ENCODE results near the gene SUGCT.
"Not testable (repeated sequence)": the region's sequence is repeated elsewhere in the genome, so short reads cannot be mapped to it uniquely, and the experiment has no call there.

SUGCT gene

DNA sequence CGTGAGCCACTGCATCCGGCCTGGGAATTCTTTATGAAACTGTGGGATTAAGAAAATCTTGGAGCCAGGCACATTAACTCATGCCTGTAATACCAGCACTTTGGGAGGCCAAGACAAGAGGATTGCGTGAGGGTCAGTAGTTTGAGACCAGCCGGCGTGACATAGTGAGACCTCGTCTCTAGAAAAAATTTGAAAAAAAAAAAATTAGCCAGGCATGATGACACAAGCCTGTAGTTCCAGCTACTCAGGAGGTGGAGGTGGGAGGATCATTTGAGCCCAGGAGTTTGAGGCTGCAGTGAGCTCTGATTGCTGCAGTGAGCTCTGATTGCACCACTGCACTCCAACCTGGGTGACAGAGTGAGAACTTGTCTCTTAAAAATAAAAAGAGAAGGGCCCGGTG is 69.8 kb downstream of the SUGCT start:
- no peak for DNase-seq

DNA sequence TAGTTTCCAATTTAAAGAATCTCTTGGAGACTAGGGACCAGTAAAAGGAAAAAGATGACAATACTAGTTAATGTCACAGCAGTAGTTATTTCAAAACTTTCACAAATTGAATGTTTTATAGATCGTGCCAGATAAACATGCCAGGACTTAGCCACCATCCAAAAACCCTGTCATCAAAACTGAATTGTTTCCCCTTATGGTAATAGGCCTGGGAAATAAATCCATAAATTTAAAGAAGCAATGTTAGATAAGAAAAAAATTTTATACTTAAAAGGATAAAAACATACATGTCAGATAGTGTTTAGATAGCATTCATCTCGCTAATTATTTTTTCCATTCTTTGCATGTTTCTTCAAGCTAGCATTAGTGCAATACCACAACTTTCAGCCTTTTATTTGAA is 71.2 kb downstream of the SUGCT start:
- DNase-seq = no peak

- no peak for DNase-seq
Measured at GRCh38 chr7:40211276-40212003, 76.6 kb downstream of the SUGCT start.

DNA sequence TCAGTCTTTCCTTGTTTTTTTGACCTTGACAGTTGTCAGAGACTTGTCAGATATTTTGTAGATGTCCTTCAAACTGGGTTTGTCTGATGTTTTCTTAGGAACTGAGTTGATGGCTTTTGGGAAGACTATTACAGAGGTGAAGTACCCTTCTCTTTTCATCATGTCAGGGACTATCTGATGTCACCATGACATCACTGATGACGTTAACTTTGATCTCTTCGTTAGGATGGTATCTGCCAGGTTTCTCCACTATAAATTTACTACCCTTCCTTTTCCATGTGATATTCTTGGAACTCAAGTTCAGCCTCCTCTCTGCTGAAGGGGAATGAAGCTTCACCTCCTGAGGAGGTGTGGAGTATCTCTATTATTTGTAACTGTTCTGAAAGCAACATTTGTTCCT is 78.5 kb downstream of the SUGCT start:
- DNase-seq = no peak

DNA sequence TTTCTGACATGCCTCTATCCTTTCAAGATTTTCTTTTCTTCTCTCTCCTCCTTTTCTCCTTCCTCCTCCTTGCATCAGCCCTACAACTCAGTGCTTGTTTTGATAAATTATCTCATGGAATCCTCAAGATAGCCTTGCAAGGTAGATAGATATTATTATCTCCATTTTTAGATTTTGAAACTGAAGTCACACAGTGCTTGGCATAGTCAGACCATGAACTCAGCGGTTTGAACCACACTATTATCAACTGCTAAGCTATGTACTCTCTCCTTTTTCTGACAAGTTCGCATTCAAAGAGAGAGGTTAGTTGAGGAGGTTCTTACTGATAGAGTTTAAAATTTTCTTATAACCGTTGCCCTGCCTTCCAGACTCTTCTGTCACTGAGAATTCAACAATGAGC is 79.1 kb downstream of the SUGCT start:
- DNase-seq = no peak

- not testable (repeated sequence) for DNase-seq
Measured at GRCh38 chr7:40218612-40219011, 83.8 kb downstream of the SUGCT start.

DNA sequence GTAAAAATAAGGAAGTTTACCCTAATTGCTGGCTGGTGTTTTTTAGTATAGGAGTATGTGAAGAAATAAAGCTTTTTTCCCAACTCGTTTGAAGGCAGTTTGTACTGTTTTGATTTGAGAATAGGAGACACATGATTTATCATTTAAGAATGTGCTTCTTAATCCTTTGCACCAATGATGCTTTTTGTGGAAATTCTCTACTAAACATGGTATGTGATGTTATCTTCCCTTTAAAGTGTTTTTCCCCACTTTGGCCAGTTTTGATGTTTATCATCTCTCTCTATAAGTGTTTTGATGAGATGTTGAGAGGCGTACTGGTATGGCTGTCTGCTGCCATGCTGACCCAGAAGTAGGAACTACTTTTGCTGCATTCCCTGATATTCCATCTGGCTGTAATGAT is 85.1 kb downstream of the SUGCT start:
- DNase-seq = no peak

- DNase-seq = no peak
Measured at GRCh38 chr7:40220421-40220911, 85.7 kb downstream of the SUGCT start.

GRCh38 chr7:40221836-40222235 is 87.0 kb downstream of the SUGCT start:
- no peak for DNase-seq

GRCh38 chr7:40223451-40224127 is 88.8 kb downstream of the SUGCT start:
- no peak for DNase-seq

DNA sequence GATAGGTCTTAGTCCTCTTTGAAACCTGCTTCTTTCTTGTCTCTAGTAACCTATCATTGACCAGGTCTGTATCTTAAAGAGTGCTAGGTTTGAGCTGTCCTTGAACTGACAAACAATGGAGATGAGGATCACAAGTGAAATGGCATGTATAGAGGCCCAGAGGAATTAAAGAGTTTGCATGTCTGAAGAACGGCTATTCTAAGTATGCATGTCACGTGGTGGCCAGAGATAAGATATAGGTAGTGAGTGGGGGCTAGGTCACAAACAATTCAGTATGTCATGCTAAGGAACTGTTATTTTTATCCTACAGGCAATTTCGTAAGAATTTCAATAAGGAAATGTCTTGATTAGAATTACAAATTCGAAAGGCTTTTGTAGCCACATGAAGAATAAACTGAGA is 95.3 kb downstream of the SUGCT start:
- DNase-seq = no peak

- no peak for DNase-seq
Measured at GRCh38 chr7:40231796-40232195, 97.0 kb downstream of the SUGCT start.

DNA sequence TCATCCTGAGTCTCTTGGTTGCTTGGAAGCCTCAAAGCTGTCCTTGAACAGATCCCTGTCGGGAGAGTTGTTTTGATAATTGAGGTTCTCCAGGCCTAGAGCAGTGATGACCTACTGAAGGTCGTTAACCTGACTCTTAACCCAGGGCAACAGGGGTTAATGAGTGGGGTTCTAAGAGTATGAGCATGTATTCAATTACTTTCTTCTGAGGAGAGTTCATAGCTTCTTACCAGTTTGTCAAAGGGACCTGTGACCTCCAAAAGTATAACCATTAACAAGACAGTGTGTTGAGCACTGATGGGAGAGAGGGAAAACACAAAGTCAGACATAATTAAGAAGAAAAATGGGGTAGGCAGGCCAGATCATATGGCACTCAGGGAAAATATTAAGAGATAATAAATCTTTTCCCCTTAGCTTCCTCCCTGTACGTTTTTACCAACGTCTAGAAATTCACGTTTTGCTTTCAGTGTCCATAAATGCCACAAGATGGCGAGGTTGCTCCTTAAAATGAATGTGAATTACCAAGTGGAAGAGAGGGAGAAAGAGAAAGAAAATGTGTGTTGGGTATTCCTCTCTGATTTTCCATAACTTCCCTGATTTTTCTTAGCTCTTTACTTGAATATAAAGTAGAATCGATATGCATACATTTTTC is 97.6 kb downstream of the SUGCT start:
- DNase-seq = no peak

DNA sequence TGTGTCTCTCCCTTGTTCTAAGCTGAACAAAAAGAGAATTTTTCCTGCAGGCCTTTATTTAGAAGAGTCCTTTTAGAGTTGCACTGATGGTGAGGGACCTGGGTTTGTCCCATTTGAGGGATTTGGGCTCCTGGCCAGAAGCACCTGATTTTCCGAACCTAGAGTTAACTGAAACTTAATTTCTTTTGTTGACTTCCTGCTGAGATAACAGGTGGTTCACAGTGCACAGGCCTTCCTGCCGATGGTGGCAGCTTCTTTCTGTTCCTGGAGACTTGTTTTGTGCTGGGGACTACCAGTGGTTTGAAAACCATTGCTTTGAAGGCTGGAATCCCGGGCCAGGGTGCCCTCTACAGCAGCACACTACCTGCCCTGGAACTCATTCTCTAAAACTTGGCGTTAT is 99.2 kb downstream of the SUGCT start:
- DNase-seq = peak; percentile 1

DNA sequence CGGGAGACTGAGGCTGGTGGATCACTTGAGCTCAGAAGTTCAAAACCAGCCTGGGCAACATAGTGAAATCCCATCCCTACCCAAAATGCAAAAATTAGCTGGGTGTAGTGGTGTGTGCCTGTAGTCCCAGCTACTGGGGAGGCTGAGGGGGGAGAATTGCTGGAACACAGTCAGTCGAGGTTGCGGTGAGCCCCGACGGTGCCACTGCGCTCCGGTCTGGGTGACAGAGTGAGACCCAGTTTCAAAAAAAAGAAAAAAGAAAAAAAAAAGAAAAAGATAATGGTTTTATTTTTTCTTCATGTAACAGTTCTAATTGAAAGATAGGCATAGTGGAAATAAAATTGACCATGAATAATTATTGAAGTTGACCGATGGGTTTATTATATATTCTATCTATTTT is 99.9 kb downstream of the SUGCT start:
- DNase-seq = no peak

- no peak for DNase-seq
Measured at GRCh38 chr7:40237731-40238130, 102.9 kb downstream of the SUGCT start.

DNA sequence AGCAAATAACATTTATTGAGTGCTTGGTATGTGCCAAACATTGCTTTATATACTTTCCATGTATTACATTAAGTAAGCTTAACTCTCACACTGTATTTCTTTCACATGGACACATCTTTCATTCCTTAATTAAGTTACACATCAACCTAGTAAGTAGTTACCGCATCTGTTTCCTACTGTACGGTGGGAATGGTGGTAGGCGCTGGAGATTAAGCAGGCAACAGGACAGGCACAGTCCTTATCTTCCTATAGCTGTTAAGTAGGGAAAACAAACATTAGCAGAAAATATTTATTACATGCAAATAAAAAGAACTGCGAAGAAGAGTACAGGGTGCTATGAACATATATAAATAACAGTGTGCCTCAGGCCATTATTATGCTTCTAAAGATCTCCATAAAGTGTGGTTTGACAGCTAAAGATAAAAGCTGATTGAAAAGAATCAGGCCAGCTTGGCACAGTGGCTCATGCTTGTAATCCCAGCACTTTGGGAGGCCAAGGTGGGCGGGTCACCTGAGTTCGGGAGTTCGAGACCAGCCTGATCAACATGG is 105.0 kb downstream of the SUGCT start:
- no peak for DNase-seq

DNA sequence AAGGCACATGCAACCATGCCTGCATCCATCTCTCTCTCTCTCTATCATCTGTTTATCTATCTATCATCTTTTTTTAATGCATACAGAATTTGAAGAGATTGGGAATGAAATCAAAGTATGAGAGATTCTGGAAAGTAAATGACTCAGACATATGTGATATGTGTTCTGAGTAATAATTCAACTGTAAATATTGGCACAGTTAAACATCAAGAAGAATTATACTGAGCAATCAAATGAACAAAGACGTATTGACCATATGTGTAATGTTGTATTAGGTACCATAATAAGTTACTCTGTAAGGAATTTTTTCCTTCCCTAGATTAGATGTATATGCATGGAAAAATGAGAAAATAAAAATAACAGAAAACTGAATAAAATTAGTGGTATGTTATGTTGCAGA is 108.3 kb downstream of the SUGCT start:
- no peak for DNase-seq

DNA sequence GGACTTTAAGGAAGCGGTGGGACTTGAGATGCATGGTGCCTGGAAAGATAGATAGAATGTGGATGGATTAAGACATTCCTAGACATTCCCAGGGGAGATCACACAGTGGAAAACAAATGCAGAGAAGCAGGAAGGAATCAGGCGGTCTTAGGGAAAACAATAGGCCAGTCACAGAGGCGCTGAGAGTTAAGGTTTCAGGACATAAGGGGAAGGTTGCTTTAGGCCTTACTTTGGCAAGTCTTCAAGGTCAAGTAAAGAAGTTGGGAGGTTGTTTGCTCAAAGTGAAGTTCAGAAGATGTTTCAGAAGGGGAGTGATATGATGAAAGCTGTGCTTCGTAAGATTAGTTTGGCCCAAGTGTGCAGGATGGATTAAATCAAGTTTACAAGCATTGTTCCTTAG is 109.4 kb downstream of the SUGCT start:
- DNase-seq = no peak

GRCh38 chr7:40248681-40249080 is 113.9 kb downstream of the SUGCT start:
- DNase-seq = no peak

- DNase-seq = not testable (repeated sequence)
Measured at GRCh38 chr7:40253444-40253843, 118.6 kb downstream of the SUGCT start.

GRCh38 chr7:40263752-40264390 is 129.1 kb downstream of the SUGCT start:
- DNase-seq = no peak

- no peak for DNase-seq
Measured at GRCh38 chr7:40267583-40267982, 132.8 kb downstream of the SUGCT start.
